Testis (tissue), 2 donors: ENCODE results near the gene SMAD6.

Experiments used
- CTCF ChIP-seq, 3 experiments: fragments of 450-650 bp in 2 of 3; fragments of 200-600 bp in 1 of 3; sonication (generic) in 1 of 3; IDR thresholded peaks; one replicate each; pipeline ENCODE4 v1.5.1; 2016 to 2019; ENCODE audit warnings: antibody characterized with exemption in 3 of 3, mild to moderate bottlenecking in 2 of 3, moderate library complexity in 1 of 3
- POLR2A ChIP-seq: fragments of 450-650 bp; IDR thresholded peaks from one replicate; pipeline ENCODE4 v1.6.1; 2017; ENCODE audit warnings: antibody characterized with exemption, mild to moderate bottlenecking, moderate library complexity

- TF ChIP-seq CTCF (IDR thresholded peaks at IDR 0.05): no peak
- no peak for TF ChIP-seq POLR2A
These were observed 40.5 kb upstream of the SMAD6 start for GRCh38 chr15:66661432-66662096.
